Stimulated activated CD4-positive, alpha-beta T cell treated with anti-CD3 and anti-CD28 coated beads, TNF-alpha, amount 100 ng/mL, for 1 hour (primary cell): ENCODE data around the gene AOPEP.

Source experiments
- DNase-seq, 3 donors: peaks; one replicate each; pipeline ENCODE4 v3.0.0-alpha.2; 2020; ENCODE audit warnings: low read depth in 3 of 3, low spot score in 1 of 3

AOPEP gene

DNA sequence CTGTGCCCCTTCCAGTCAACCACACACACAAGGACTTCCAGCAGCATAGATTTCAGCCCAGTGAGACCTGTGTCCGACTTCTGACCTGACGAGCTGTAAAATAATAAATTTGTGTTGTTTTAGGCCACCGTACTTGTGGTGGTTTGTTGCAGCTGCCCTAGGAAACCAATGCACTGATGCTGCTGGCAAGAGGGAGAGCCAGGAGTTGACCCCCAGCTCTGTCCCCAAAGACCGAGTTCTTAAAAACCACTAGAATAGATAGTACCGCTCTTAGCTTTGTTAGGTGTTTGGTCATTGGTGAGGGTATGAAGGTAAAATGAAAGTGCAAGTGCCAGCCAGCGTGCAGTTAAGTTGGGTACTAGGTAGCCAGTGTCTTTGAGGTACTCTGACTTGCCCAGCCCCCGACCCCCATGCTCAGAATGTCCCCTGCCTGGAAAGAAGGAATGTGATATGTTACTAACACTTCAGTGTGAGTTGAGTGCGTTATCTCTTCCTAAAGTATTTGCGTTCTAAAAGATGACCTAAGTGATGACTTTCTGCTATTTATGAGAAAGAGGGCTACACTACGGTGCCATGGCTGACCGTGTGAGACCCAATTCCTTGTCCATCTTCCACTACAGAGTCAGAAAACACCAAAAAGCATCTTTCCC is 185.6 kb downstream of the AOPEP start:
- no peak for DNase-seq

GRCh38 chr9:94912700-94913249 is 186.3 kb downstream of the AOPEP start:
- DNase-seq = no peak

GRCh38 chr9:94913550-94913949 is 187.1 kb downstream of the AOPEP start:
- DNase-seq = no peak

- DNase-seq = no peak
Observed at GRCh38 chr9:94915476-94916450, 189.3 kb downstream of the AOPEP start.

DNA sequence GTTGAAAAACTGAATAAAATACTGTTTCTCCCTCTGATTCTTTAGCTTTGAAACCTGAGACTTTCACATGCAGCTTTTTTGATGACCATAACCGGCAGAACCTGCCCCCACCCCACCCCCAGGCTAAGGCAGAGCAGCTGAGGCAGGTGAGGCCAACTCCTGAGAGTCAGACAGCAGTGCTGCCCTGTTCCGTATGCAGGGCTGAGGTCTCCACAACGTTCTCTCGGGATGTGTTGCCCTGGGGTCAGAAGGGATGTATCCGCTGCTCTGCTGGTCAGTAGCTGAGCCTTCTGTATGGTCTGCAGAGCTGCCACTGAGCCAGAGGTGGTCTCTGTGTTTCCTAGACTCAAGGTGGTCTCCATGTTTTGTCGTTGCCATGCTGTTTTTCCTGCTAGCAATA is 190.5 kb downstream of the AOPEP start:
- no peak for DNase-seq

DNA sequence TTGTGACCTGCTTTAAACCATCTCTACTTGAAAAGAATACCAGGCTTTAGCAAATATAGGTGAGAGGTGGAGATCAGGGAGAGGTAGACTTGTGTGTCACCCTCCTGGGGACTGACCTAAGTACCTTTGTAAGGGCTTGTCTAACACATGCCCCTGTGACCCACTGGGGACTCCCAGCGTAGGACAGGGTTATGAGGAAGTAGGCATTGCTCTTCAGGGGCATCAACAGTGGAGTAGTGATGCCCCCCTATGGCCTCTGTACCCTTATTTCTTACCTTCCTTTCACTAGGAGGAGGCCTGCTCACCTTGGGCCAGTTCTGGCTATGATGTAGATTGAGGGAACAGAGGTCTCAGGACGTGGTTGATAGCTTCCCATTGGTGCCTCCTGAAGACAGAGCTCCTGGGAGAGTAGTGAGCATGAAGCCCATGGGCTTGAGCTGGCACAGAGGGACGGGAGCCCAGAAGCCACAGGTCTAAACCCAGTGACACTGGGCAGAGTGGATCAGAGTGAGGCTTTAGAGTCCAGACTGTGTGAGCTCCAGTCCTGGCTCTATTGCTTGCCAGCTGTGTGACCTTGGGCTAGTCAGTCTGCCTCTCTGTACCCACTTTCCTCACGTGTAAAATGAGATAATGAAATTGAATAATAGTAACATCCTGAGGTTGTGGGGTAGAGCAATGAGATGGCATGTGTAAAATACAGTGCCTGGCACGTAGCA is 191.7 kb downstream of the AOPEP start:
- no peak for DNase-seq

GRCh38 chr9:94919376-94920098 is 193.0 kb downstream of the AOPEP start:
- no peak for DNase-seq

DNA sequence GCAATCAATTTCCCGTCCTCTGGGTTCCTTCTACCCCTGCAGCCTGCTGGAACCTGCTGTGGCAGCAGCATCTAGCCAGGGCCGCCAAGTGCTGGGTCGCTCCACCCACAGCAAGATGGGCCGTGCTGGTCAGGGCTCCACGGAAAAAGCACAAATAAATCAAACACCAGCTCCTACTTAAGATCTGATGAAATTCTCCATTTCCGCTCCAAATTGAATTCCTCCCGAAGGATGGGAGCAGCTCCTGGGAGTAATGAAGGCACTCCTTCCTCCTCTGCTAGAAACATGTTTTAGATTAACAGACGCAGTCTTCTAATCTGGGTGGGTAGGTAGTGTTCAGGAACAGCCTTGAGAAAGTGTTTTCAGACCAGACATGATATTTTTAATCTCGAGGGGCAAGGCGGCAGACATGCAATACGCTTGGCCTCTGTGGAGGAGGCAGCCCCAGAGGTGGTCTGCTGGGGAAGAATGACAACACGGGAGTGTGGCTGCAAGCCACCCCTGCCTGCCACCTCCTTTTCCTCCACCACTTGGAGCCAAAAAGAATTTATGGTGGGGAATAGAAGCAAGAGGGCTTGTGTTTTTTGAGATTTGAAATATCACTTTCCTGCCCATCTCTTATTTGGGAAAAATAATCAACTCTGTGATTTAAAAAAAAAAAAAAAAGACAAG is 194.1 kb downstream of the AOPEP start:
- DNase-seq = no peak

DNA sequence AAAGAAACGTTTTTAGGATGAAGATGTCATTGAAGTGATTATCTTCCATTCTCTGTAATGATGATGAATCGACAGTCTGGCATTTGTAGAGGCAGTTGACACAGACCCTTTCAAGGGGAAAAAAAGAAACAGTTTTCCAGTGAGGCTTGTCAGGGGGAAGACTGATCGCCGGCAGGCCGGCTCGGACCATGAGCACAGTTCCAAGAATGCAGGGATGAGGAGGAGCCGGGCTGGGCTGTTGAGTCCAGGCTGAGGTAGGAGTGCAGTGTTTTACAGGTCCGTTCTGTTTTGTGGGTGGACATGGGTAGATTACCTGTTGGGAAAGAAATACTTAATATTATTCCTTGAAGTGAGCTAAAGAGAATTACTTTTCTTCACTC is 194.6 kb downstream of the AOPEP start:
- DNase-seq = no peak

GRCh38 chr9:94921656-94922055 is 195.2 kb downstream of the AOPEP start:
- no peak for DNase-seq

DNA sequence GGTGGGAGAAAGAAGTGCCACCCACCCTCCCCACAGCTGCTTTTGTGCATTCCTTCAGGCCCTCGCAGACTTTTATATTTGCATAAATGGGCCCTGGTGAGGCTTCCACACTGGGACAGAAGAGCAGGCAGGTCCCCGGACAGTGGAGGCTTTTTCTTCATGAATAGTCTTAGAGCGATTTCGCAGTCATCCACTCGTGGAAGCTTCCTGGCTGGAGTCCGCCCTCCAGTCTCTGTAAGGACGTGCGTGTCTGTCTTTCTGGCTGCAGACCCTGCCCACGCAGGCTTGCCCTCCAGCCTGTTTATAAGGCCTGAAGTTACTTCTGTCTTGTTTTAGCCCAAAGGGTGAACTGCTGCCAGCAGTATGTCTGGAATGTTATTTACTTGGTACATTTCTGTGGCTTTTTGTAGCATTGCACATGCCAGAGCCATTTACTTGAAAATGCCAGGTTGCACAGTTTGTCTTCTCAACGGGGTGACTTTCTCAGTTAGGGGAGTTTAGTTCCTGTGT is 195.7 kb downstream of the AOPEP start:
- DNase-seq = no peak

DNA sequence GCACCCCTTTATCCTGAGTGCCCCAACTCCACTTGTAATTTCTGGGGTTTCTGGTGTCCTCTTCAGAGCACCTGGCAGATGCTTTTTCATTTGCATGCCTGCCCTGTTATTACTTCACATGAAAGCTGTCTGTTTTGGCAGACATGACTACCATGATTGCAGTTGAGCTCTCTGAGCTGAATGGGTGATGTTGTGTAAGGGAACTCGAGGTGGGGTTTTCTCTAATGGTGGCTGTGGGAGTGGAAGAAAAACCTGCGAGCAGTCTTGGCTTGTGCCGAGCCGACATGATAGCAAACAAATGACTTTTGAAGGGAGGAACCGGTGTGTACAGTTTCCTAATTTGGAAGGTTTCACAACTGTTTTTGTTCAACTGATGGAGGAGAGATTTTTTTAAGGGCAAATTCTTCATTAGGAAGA is 196.2 kb downstream of the AOPEP start:
- no peak for DNase-seq

GRCh38 chr9:94923326-94924089 is 197.0 kb downstream of the AOPEP start:
- DNase-seq = no peak

- no peak for DNase-seq
Observed at GRCh38 chr9:94925751-94926430, 199.4 kb downstream of the AOPEP start.

DNA sequence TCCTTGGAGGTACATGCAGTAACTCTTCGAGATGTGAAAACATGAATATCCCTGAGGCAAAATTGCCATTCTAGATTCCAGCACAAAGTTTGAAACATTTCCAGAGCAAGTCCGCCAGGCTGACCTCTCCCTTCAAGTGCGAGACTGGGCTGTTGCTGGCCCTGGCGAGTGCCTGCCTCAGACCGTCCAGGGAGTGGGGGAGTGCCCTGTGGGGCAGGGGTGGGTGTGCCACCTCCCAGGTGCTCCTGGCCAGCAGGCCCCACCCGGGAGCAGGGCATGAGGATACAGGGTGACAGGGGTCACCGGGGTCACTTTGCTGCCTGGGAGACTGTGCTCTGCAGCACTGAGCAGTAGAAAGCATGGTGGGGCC is 199.9 kb downstream of the AOPEP start:
- DNase-seq = no peak

DNA sequence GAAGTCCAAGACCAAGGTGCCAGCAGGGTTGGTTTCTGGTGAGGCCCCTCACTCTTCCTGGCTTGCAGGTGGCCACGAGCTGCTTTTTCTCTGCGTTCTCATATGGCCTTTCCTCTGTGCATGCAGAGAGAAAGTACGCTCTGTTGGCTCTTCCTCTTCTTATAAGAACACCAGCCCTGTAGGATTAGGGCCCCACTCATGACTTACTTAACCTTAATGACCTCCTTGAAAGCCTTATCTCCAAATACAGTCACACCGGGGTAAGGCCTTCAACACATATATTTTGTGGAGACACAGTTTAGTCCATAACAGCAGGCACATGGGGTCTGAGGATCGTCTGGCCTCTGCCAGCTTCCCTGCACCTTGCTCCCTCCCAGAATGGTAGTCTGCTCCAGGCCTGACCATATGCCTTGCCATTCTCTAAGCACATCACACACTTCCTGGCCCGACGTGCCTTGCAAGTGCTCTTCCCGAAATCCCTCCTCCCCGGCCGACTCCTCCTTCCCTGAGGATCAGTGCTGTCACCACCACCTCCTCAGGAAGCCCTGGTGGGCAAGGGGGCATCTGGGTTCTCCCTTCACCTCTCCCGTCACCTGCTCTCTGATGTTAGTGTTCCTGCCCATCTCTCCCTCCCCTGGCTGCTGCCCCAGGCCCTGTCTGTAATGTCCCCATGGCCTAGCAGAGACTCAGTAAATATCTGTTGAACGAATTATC is 200.7 kb downstream of the AOPEP start:
- DNase-seq = no peak

DNA sequence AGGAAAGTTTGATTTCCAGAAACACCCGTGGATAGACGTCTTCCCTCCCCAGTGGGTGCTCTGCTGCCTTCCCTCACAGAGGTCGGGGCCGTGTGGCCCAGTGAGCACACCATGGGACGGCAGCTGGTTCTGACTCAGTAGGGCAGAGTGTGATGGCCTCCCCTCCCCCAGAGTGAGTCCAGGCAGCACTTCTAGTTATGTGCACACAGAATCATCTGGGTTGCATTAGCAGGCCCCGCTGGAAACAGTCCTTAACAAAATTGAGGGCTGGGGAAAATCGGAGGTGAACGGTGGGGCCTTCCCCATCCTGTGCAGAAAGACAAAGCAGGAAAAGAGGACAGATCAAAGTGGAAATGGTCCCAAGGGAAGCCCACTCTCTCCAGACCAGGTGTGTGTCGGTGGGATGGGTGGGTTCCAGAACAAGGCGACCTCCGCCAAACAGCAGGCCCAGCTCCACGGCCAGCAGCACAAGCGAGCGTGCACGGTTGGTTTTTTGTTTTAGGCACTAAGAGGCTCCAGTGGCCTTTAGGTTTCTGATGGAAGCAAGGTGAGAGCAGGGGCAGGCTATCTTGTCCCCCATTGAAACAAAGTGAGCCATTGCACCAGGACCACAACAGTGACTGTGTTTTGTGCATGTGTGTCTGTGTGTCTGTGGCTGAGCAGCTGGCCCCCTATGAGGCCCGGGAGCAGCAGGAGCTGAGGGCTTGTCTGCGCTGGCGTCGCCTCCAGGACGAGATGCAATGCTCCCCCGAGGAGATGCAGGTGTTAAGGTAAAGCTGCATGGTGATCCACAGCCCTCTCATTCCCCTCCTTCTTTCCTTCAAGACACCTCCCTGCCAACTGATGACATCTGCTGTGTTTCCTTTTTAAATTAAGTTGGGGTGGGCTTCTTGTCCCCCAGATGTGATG is 201.5 kb downstream of the AOPEP start:
- DNase-seq = no peak
